PC-9 (cell line): ENCODE measurements around the gene RAB3IL1.

Source experiments
- EZH2 ChIP-seq: fragments of 200-600 bp; sonication (generic); IDR thresholded peaks from 2 replicates; pipeline ENCODE4 v1.8.0; 2017; ENCODE audit warnings: antibody characterized with exemption, low read depth
- TF ChIP-seq, protein P1 (sequence below): fragments of 200-600 bp; sonication (generic); conservative IDR thresholded peaks from 2 replicates; pipeline ENCODE4 v1.6.1; 2017; ENCODE audit warnings: mixed run types, antibody characterized with exemption, mild to moderate bottlenecking, moderate library complexity

DNA sequence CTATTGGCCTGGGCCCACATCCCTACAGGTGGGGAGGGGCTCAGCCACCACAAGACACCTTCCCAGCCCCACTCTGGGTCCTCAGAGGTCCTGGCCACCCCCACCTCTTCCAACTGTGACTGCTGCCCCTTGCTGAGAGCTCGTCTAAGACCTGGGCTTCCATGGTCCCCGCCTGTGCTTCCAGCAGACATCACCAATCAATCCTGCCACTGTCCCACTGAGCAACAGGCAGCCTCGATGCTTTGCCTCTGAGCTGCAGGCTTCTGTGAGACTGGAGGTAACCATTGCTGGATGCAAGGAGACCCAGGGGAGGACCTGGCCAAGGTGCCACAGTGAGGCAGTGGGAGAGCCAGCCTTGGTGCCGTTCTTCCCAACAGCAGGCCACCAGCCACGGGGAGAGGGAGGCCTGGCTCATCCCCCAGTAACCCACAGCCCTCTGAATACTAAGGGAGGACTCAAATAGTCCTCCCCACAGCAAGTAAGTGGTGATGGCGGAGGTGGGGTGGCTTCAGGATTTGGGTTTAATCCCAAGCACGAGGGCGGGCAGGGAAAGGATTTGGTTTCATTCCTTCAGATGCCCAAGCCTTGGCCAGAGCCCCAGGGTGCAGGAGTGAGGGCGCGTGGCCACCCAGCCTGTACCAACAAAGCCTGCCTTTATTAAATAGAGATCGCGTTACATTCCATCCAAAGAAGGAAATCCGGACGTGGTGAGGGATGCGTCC is 20.5 kb downstream of the RAB3IL1 start:
- TF ChIP-seq, protein P1, sequence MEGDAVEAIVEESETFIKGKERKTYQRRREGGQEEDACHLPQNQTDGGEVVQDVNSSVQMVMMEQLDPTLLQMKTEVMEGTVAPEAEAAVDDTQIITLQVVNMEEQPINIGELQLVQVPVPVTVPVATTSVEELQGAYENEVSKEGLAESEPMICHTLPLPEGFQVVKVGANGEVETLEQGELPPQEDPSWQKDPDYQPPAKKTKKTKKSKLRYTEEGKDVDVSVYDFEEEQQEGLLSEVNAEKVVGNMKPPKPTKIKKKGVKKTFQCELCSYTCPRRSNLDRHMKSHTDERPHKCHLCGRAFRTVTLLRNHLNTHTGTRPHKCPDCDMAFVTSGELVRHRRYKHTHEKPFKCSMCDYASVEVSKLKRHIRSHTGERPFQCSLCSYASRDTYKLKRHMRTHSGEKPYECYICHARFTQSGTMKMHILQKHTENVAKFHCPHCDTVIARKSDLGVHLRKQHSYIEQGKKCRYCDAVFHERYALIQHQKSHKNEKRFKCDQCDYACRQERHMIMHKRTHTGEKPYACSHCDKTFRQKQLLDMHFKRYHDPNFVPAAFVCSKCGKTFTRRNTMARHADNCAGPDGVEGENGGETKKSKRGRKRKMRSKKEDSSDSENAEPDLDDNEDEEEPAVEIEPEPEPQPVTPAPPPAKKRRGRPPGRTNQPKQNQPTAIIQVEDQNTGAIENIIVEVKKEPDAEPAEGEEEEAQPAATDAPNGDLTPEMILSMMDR, result no peak
- TF ChIP-seq EZH2, result no peak
